A673 (cell line): Measurements from ENCODE around the gene TGFBR1.

Source experiments
- CTCF ChIP-seq: fragments of 300-800, 200-600 bp; sonication (generic); conservative IDR thresholded peaks from 2 replicates; pipeline ENCODE4 v1.5.1; 2017; ENCODE audit warnings: low read depth, mild to moderate bottlenecking, antibody characterized with exemption, low read length, moderate library complexity, mixed read lengths
- EZH2 ChIP-seq: fragments of 200-600 bp; sonication (generic); IDR thresholded peaks from 2 replicates; pipeline ENCODE4 v1.6.1; 2017; ENCODE audit warnings: borderline replicate concordance, low read depth, mild to moderate bottlenecking, mixed read lengths, antibody characterized with exemption, low read length; ENCODE audit not compliant: poor library complexity, severe bottlenecking

GRCh38 chr9:99116003-99116411, 11.1 kb downstream of the TGFBR1 start:
- TF ChIP-seq CTCF: no peak
- TF ChIP-seq EZH2: no peak
